Stimulated activated CD4-positive, alpha-beta T cell treated with anti-CD3 and anti-CD28 coated beads, TNF-alpha, amount 100 ng/mL, for 4 hours (primary cell): ENCODE results near the gene SLC47A1.
"Not testable (repeated sequence)": the region's sequence is repeated elsewhere in the genome, so short reads cannot be mapped to it uniquely, and the experiment has no call there.

Source experiments
- DNase-seq, 3 experiments: peaks; one replicate each; pipeline ENCODE4 v3.0.0-alpha.2; 2020; ENCODE audit warnings: low read depth in 3 of 3

Gene SLC47A1

DNA sequence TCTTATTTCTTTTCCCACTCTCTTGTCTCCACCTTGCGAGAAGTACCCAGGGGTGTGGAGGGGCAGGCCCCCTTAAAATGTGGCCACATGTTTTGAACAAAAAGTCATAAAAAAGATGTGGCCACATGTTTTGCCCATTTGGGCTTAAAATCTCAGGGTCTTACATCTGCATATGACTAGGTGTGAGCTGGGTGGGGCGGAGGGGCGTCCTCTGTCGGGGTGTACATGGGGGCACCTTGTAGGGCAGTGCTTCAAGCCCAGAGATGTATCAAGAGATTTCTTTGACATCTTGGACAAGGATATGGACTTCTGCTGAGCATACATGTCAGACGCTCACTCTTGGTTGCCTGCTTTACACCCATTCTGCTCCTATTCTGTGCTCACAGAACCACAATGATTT, 13.0 kb upstream of the SLC47A1 start:
- no peak for DNase-seq

DNA sequence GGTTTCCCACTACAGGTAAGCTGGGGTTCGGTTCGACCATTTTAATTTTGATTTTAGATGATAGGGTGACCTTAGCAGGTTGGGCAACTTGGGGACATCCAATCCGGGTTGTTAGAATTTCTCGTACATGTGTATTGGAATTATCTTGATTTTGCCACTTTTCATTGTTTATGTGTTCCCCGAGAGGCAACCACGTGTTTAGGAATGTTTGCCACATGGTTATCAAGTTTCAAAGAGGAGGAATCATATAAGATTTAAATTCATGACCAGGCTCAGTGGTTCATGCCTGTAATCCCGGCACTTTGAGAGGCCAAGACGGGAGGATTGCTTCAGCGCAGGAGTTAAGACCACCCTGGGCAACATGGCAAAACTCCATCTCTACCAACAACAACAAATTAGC, 10.0 kb upstream of the SLC47A1 start:
- no peak for DNase-seq

DNA sequence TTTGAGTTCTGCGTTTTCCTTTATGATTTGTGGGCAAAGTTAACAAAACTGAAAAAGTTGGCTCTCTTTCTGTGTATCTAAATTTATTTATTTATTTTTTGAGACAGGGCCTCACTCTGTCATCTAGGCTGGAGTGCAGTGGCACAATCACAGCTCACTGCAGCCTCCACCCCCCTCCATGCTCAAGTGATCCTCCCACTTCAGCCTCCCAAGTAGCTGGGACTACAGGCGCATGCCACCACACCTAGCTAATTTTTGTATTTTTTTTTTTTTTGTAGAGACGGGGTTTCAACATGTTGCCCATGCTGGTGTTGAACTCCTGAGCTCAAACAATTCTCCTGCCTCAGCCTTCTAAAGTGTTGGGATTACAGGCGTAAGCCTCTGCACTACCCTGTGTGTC, 6.7 kb upstream of the SLC47A1 start:
- not testable (repeated sequence) for DNase-seq

DNA sequence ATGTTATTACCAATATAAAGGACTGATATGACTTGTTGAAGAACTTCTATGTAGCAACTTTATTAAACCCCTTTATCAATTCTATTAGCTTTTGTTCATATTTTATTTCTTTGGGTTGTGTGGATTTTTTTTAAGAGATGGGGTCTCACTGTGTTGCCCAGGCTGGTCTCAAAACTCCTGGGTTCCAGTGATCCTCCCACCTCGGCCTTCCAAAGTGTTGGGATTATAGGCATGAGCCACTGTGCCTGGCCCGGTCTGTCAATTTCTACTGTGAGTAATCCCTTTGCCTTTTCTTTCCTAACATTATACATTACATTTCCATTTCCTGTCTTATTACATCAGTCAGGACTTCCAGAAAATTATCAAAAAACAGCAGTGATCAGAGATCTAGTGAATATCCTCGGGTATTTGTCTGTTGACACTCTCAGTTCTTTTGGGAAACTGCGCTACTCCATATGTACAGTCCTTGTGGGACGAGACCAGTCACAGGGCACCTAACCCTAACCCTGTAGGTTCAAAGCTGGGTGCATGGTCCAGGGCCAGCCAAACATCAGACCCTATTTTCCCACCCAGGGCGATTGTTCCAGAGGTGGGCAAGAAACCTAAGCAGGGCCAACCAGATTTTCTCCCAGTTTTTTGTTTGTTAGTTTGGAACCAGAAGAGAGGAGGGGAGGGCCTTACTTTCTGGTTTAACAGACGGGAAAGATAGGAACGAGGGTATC, 1.7 kb upstream of the SLC47A1 start:
- DNase-seq: no peak

DNA sequence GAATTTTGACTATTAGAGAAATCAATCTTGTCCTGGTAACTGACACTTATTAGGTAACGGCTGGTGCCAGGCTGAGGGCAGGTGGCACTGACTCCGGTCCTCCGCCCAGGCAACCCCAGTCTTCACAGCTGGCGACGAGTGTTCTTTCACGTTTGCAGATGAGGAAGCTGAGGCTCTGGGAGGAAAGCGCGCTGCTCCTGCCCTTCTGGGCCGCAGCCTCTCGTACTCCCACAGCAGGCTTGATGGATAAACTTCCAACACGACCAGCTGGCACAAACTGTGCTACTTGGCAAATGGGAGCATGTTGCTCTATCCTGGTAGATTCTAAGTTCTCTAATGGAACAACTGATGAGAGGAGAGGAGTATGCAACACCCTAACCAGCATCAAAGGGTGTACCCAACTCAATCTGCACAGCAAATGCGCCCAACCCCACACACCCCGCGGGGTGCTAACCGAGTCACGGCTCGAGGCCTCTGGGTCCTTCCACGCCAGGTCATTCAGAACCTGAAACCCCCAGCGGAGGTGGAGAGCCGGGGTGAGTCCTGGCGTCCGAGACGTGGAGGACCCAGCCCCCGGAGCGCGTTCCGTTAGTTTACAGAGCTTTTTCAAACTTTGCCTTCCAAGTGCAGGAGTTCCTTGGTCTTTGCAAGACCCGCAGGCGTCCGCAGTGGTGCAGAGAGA, 477 bp upstream of the SLC47A1 start:
- no peak for DNase-seq

DNA sequence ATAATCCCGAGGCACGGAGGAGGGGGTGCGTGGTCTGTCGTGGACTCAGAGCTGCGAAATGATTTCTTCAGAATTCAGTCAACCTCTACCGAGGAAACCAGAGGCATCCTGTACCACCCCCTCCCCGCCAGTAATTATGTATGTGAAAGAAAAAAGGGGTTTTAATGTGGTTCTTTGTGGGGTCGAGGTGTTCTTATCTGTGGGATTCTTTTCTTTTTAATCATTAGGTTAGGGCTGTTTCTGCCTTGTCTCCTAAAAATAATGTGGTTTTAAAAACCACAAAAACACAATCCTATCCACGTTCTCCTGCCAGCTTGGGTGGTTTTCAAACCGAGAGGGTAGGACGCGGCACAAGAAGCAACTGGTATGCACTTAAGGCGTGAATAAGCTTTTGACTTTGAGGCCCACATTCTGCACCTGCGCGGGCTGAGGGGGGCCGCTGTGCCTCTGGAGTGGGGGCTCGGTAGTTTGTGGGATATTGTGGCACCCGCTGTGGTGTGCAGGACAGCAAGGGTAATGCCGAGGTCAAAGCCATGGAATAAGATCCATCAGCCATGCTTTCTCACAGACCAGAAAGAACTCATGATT, 1.0 kb downstream of the SLC47A1 start:
- DNase-seq: no peak

DNA sequence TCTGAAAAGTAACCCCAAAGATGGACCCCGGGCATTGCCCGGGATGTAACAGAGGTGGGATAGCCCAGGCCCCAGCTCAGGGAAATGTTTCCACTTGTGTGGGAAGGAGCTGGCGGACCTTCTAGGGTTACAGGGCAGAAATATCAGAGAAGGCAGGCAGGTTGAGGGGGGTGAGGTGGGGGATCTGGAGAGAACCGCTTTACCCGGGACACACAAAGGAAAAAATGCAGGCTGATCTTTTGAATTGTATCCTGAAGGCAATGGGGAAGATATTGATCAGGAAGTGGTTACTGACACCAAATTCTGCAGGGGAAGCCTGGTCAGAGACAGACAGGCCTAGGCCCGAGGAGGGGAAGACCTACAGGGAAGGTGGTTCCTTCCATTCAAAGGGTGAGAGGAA, 3.5 kb downstream of the SLC47A1 start:
- DNase-seq: no peak

DNA sequence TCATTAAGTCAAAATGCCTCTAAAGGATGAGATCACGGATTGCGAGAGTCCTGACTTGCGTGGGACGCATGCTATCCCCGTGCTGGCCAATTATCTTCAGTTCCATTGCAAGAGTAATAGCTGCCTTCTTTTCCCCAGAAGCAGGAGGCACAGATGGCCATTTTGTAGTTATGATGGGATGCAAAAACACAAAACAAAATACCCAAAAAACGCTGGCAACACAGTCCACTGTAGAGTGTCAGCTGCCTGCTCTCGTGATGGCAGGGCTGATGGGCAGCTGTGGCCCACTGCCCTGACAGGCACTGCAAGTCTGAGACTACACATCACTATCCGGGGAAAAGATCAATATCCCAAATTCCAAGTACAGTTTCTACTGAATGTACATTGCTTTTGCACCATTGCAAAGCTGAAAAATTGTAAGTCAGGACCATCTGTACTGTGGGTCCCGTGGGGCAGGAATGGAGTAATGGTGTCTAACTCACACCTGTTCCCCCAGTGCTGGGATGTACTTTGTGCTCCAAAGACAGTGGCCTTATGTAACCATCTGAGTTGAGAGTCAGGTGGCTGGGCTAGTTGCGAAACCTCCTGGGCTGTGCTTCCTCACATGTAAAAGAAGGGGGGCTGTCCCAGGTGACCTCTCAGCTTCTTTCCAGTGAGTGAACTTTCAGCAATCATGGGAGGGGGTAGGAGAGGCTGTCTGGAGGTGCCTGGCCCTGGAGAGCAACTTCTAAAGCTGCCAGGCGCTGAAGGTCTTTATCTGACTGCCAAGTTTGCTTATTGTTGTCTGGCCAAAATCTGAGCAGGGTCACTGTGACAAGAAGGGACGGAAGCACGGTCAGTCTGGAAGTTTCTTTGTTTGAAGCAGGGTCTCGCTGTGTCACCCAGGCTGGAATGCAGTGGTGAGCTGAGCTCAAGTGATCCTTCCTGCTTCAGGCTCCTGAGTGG, 4.7 kb downstream of the SLC47A1 start:
- DNase-seq: no peak

DNA sequence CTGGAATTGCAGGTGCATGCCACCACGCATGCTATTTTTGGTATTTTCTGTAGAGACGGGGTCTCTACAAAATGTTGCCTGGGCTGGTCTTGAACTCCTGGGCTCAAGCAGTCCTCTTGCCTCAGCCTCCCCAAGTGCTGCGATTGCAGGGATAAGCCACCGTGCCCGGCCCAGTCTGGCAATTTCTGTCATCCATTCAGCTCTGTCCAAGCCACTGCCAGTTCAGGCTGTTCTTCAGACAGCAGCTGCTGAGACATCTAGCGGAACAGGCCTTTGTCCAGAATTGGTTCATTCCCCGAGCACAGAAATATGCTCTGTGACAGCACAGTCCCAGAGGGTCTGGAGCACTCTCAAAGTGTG, 5.4 kb downstream of the SLC47A1 start:
- DNase-seq: no peak

DNA sequence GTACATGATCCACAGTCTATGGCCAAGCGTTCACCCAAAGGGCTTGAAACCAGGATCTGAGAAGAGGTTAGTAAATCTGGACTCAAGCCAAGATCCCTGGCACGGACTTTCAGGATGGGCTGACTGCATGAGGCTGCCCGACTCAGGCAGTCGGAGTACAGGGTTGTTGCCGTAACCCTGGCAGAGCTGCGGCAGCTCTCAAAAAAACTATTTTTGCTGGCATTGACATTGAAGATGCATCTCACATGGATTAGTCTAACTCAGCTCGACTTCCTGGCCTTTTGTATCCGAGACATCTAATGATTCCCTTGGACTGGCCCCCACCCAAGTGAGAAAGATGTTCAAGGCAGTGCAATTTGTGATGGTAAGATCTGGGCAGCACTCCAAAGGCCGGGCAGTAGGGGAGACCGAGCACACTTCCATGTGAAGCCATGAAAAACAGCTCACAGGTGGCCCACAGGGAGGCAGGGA, 6.2 kb downstream of the SLC47A1 start:
- no peak for DNase-seq

DNA sequence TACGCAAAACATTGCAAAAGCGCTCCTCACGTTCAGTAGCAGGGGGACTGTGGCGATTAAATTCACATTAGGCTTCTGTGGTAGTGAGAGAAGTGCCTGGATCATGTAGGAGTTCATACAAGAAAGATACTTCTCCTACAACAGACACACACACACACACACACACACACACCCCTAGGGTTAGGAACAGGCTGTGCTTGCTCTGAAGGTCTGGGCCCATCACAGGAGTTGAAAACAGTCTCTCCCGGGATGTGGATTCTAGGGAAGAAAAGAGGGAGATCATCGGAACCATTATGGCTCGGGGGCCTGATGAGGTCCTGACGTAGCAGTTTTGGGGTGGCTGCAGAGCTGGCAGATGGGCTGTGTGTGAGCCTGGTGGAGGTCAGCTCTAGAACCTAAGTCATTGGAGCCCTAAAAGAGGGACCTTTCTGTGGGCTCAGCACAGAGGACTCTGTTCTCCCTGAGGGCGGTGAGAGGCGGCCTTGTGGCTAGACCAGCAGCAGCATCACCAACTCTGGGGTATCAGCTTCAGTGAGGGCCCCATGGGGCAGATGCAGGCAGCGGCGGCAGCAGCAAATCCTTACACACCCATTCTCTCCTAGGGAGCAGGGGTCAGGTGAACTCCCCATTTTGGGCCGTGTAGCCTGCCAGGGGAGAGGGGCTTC, 7.2 kb downstream of the SLC47A1 start:
- no peak for DNase-seq

DNA sequence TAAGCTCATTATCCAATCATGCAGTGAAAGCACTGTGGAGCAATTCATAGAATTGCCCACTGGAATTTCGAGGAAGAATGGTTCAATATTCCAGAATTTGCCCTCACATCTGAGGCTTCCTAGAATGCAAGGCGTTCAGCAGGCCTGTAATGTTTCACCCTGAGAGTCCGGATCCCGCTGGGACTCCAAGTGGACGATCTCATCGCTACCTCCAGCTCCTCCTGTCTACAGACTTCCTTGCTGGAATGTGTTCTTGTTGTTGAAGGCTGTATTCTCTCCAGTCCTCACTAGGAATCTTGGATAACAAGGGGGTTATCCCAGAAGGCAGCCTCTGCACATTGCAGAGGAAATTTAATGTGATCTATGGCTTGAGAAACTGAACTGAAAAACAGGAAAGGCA, 7.8 kb downstream of the SLC47A1 start:
- DNase-seq: no peak

DNA sequence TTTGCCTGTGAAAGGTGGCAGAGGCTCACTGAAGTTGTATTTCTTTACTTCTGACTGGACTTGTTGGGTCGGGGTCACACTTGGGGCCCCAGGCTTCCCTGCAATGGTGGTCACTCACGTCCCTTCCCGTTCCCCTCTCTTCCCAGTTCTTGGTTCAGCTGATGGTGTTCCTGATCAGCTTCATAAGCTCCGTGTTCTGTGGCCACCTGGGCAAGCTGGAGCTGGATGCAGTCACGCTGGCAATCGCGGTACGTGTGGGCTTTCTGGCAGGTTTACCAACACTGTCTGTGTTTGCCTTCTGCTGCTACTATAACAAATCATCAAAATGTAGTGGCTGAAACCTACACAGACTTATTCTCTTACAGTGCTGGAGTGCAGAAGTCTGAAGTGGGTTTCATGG, 8.6 kb downstream of the SLC47A1 start:
- no peak for DNase-seq

DNA sequence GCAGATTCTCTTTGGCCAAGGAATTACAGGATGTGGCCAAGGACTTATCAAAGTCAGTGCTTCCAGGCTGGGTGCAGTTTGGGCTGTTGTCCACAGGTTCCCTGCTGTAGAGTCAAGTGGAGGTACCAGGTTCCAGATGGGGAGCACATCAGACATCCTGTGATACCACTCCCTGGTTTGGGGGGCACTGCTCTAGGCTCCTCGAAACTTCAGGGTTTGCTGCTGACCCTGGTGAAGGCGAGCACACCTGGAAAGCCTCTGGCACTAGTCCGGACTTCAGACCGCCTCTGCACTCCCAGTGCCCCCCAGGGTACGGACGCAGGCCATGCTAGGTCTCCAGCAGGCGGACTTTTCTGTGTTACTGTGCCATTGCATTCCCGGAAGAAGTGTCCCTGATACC, 10.7 kb downstream of the SLC47A1 start:
- DNase-seq: no peak

DNA sequence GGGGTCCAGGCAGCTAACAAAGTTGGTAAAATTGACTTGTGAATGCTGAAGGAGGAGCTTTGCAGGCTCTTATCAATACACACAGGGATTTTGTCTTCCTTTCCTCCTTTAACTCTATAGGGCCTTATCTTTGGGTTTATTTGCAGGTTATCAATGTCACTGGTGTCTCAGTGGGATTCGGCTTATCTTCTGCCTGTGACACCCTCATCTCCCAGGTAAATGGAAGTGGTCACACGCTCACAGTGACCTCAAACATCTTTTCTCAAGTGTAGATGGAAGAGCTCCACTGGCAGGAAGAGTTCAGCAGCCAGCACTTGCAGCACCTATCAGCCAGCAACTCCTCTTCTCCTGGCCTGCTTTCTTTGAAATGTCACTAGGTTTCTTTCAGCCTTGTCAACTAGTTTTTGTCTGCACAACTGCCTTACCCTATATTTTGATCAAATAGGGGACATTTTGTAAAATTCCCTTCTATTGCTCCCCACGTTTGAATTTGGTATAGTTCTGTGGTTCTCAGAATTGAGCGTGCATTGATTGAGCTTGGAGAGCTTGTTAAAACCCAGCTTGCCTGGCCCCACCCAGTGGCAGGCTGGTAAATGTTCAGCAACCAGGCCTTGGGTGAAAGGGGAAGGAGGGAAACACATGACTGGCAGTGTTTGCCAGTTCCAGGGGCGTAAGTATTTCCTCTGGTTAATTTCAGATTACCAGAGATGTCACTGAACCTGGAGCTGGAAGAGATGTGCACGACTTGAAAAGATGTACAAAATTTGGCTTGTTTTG, 12.8 kb downstream of the SLC47A1 start:
- DNase-seq: no peak

DNA sequence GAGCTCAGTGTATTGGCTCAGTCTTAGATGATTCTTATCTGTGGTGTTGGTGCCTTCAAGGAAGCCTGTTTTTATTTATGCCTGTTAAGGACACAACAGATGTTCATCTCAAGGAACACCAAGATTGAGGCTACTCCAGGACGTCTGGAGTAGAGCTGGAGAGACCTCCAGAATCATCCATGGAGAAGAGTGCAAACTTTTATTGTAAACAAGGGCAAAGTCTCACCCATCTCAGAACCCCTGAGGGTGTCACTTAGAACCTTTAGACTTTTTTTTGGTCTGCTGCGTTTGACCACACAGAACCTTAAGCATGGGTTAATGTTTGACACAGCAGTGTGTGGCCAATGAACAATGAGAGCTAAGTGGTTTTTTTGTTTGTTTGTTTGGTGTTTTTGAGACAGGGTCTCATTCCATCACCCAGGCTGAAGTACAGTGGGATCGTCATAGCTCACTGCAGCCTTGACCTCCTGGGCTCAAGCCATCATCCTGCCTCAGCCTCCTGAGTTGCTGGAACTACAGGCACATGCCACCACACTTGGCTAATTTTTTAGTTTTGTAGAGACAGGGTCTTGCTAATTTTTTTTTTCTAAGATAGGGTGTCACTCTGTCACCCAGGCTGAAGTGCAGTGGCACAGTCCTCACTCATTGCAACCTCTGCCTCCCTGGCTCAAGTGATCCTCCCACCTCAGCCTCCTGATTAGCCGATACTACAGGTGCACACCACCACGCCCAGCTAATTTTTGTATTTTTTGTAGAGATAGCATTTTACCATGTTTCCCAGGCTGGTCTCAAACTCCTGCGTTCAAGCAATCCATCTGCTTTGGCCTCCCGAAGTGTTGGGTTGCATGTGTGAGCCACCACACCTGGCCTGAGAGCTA, 16.3 kb downstream of the SLC47A1 start:
- no peak for DNase-seq

DNA sequence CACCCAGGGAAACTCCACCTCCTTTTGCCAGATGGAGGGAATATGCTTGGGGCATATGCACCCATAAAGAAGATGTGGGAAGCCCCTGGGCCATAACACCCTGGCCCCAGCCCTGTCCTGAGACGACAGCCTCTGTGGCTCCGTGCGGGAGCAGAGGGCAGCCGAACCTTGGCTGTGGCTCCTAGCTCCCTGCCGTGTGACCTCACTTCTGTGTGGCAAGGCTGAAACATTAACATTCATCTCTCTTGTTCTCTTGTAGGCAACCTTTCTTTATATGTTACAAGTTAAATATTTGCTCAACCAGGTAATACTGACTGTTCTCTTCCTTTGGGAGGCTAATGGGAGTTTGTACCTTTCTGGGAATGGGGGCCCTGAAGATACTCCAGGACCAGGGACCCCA, 17.5 kb downstream of the SLC47A1 start:
- DNase-seq: no peak

DNA sequence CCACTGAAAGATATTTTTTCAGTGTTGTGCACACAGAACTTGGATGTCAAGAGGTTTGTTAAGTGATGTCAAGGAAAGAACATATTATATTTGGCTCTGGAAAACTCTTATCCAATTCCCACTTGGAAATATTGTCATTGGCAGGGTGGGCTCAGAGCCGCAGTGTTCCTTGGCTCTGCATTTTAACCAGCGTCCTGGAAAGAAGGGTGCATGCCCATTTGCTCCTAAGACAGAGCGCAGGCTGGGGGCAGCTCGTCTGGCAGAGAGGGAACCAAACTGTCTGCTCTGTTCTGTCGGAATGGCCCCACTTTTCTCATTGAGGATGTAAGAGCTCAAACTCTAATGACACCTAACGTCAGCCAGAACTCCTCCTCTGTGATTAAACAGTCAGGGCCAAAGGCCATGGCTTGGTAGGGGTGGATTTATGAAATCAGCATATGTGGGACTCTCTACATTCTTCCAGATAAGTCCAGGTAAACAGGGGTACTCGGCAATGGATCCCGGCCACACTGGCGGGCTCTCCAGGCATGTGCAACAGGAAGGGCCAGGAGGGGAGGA, 18.0 kb downstream of the SLC47A1 start:
- DNase-seq: no peak

DNA sequence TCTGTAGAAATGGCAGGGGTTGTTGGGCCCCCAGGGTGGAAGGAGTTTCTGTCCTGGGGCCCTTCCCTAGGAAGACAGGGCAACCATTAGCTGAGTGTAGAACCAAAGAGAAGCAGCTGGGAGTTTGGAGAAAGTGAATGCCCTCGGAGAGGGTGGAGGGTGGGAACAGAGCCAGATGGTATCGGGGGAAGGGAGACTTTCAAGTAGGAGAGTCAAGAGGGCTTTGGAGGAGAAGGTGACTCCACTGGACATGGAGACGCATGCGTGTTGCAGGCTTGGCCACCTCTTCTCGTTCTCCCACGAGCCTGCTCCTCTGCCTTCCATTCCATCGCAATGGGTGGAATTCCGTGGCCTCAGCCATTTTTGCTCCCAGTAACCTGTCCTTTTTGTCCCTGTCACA, 19.4 kb downstream of the SLC47A1 start:
- DNase-seq: no peak

DNA sequence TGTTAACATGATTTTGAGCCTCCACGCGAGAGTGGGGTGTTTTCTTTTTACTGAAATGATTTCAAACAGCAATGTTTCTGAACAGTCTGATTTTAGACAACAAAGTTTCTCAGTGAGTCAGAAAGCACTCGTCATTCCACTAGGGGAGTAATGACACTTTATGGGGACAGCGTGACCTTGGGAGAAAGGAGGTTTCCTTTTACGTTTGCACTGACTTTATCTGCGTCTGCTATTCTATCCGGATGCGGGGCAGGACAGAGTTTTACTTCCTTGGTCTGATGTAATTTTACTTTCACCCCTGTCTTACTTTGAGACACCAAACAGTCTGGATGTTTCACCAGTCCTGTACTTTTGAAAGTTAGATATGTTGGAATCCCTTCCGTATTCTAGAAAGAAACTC, 20.7 kb downstream of the SLC47A1 start:
- no peak for DNase-seq
